Chondrocyte (in vitro differentiated cells): Measurements from ENCODE around the gene ZNF358. TPM values are rescaled to one million over a fixed set of nuclear protein-coding genes. Genes with fewer than 3 reads are reported as not detected.

ENCODE experiments used
- DNase-seq: peaks from one replicate; pipeline ENCODE4 v3.0.0; 2021; ENCODE audit warnings: mixed read lengths, low spot score
- H3K27ac Mint-ChIP-seq: one replicate; pipeline ENCODE4 v1.8.0; 2021; ENCODE audit warnings: mild to moderate bottlenecking, moderate library complexity, mixed read lengths; ENCODE audit not compliant: unreplicated experiment
- H3K27me3 Mint-ChIP-seq: 2 replicates; pipeline ENCODE4 v1.8.0; 2021; ENCODE audit warnings: low read depth, mixed read lengths
- H3K36me3 Mint-ChIP-seq: 2 replicates; pipeline ENCODE4 v1.8.0; 2021; ENCODE audit warnings: low read depth, mixed read lengths
- H3K4me1 Mint-ChIP-seq: 2 replicates; pipeline ENCODE4 v1.8.0; 2021; ENCODE audit warnings: low read depth, mild to moderate bottlenecking, mixed read lengths
- H3K4me3 Mint-ChIP-seq: one replicate; pipeline ENCODE4 v1.8.0; 2021; ENCODE audit warnings: mild to moderate bottlenecking, moderate library complexity, mixed read lengths; ENCODE audit not compliant: unreplicated experiment
- H3K9me3 Mint-ChIP-seq: 2 replicates; pipeline ENCODE4 v1.8.0; 2021; ENCODE audit warnings: low read depth, mixed read lengths
- CTCF ChIP-seq: fragments of 200-600 bp; sonication (generic); IDR thresholded peaks from 2 replicates; pipeline ENCODE4 v1.5.0; 2021; ENCODE audit warnings: antibody characterized with exemption, mild to moderate bottlenecking, moderate library complexity
- total RNA-seq: library from RNA; stranded (reverse); gene quantifications from 3 replicates; pipeline ENCODE4 v1.2.1, GENCODE V29; 2021

Gene ZNF358
- total RNA-seq, 1 donor from 2014 or later: 78.9 TPM

GRCh38 chr19:7526059-7526929, 10.4 kb downstream of the ZNF358 start:
- H3K36me3 Mint-ChIP-seq: peaks cover 8% of the 10 kb centered on the region
- DNase-seq: no peak
- H3K4me3 Mint-ChIP-seq: no peak overlapping the region
- no peak overlapping the region for H3K27ac Mint-ChIP-seq
- H3K27me3 Mint-ChIP-seq: no peaks in the 10 kb centered on the region
- H3K9me3 Mint-ChIP-seq: no peaks in the 10 kb centered on the region
- peaks cover 12% of the 10 kb centered on the region for H3K4me1 Mint-ChIP-seq
- TF ChIP-seq CTCF: no peak

- H3K27me3 Mint-ChIP-seq: no peaks in the 10 kb centered on the region
- no peak for TF ChIP-seq CTCF
- DNase-seq: no peak
- no peaks in the 10 kb centered on the region for H3K9me3 Mint-ChIP-seq
- no peak overlapping the region for H3K4me3 Mint-ChIP-seq
- H3K4me1 Mint-ChIP-seq: peaks cover 8% of the 10 kb centered on the region
- no peak overlapping the region for H3K27ac Mint-ChIP-seq
- H3K36me3 Mint-ChIP-seq: peaks cover 9% of the 10 kb centered on the region
Measured at GRCh38 chr19:7527516-7528191, 11.8 kb downstream of the ZNF358 start.

GRCh38 chr19:7528192-7528519, 12.3 kb downstream of the ZNF358 start:
- Mint-ChIP-seq H3K4me1 (peaks cover 13% of the 10 kb centered on the region), H3K36me3 (peaks cover 9% of the 10 kb centered on the region), H3K27ac (no peak overlapping the region), H3K4me3 (no peak overlapping the region), H3K9me3 (no peaks in the 10 kb centered on the region), H3K27me3 (no peaks in the 10 kb centered on the region)
- no peak for TF ChIP-seq CTCF
- DNase-seq: no peak

GRCh38 chr19:7528522-7529245, 12.8 kb downstream of the ZNF358 start:
- H3K4me3 Mint-ChIP-seq: no peak overlapping the region
- H3K4me1 Mint-ChIP-seq: peaks cover 10% of the 10 kb centered on the region
- no peaks in the 10 kb centered on the region for H3K9me3 Mint-ChIP-seq
- DNase-seq: no peak
- H3K27ac Mint-ChIP-seq: peak overlapping the region; percentile 57
- peaks cover 9% of the 10 kb centered on the region for H3K36me3 Mint-ChIP-seq
- no peaks in the 10 kb centered on the region for H3K27me3 Mint-ChIP-seq
- TF ChIP-seq CTCF: no peak

GRCh38 chr19:7529246-7529600, 13.3 kb downstream of the ZNF358 start:
- H3K4me1 Mint-ChIP-seq: peaks cover 11% of the 10 kb centered on the region
- DNase-seq: no peak
- H3K4me3 Mint-ChIP-seq: no peak overlapping the region
- no peaks in the 10 kb centered on the region for H3K9me3 Mint-ChIP-seq
- peaks cover 9% of the 10 kb centered on the region for H3K36me3 Mint-ChIP-seq
- no peak overlapping the region for H3K27ac Mint-ChIP-seq
- H3K27me3 Mint-ChIP-seq: no peaks in the 10 kb centered on the region
- TF ChIP-seq CTCF: no peak
